Left kidney (tissue), 2 donors: ENCODE results near the gene KCTD17. TPM values are rescaled to one million over a fixed set of nuclear protein-coding genes. Genes with fewer than 3 reads are reported as not detected.

ENCODE experiments used
- DNase-seq: peaks from one replicate; pipeline ENCODE4 v3.0.0-alpha.2; 2013
- polyA plus RNA-seq: library from polyadenylated mRNA; unstranded; fragments of 120-200 nt; gene quantifications from one replicate; pipeline ENCODE4 v1.2.1, GENCODE V29; 2013; ENCODE audit not compliant: insufficient read length

KCTD17 gene
- polyA plus RNA-seq, 1 donor, result 23.6 TPM

DNA sequence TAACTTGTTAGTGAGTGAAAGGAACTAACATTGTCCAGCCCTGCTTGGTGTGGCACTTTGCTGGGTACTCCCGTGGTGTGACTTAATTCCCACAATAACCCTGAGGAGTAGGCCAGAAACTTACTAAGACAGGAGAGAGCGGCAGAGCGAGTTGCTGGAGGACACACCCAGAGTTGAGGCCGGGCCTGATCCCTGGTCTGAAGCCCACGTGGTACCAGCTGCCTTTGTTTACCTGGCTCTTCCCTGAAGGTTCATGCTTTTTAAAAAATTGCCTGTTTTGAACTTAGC is 31.4 kb upstream of the KCTD17 start:
- DNase-seq, result no peak

DNA sequence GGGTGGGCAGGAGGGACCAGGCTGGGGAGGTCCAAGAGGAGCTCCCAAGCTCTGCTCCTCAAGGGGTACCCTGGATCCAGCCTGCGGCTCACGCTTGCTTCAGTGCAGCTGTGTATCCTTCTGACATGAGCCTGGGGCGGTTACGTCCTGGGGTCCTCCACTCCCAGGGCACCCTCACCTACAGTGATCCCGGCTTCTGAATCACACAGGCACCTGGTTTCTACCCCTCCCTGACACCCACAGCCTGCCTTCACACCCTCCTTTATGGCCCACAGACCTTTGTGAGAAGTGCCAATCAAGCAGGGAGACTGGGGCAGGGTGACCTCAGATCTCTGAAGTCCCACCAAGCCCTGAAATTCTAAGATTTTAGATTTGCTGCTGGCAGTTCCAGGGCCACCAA is 30.5 kb upstream of the KCTD17 start:
- DNase-seq, result no peak

DNA sequence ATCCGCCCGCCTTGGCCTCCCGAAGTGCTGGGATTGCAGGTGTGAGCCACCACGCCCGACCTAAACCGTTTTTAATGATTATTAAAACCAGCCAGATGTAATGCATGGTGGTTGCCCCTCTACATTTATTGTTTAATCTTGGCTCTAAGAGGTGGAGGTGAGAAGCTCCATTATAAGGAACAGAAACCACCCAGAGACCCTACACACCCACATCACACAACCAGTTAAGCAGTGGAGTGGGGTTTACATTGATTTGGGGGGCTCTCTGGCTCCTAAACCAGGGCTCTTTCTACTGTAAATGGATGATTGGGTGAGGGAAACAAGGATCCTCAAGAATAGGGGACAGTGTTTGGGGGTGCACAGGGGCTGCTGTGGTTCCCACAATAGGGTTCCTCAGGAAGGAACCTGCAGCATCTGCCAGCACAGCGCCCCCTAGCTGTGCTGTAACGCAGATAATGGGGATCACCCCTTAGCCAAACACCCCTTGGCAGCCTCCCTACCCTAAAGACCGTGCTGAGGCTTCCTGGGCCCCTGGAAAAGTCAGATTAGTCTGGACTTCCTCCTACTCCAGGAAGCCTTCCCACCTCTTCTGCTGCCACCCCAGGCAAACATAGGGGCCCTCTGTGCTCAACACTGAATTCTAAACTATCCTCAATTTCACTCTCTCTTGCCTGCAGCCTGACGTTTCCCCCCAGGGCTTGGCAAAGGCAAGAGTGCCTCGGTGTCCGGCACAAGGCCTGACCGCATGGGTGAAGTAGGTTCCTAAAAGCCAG is 29.6 kb upstream of the KCTD17 start:
- DNase-seq, result no peak

DNA sequence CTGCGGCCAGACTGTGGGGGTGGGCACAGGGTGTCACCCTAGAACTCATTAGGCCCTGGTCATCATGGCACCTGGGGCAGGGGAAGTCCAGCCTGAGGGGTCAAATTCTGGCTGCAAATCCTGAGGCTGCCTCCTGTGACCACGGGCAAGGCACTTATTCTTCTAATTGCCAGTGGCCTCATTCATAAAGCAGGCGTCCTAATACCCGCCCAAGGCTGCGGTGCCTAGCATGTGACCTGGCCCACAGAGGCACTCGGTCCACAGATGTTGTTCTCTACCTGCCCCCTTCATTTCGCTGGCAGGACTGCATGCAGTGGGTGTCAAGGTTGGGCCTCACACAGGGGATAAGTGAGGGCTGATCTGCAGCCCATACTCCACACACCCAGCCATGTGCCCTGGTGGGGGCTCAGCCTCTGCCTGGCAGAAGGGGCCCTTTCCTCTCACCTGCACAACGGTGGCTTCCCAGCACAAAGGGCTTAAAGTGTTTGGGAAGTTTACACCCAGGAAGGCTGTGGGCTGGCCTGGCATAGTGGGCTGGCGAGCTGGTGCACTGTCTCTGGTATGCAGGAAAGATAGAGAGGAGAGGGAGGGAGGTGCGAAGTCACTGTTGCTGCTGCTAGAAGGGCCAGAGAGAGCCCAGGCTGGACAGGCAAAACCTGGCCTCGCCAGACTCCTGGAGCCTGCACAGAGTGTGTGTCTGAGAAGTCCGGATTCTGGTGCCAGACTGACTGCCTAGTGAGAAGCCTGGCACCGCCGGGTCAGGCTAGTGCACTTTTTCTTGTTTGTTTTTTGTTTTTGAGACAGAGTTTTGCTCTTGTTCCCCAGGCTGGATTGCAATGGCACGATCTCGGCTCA is 28.8 kb upstream of the KCTD17 start:
- DNase-seq, result no peak

DNA sequence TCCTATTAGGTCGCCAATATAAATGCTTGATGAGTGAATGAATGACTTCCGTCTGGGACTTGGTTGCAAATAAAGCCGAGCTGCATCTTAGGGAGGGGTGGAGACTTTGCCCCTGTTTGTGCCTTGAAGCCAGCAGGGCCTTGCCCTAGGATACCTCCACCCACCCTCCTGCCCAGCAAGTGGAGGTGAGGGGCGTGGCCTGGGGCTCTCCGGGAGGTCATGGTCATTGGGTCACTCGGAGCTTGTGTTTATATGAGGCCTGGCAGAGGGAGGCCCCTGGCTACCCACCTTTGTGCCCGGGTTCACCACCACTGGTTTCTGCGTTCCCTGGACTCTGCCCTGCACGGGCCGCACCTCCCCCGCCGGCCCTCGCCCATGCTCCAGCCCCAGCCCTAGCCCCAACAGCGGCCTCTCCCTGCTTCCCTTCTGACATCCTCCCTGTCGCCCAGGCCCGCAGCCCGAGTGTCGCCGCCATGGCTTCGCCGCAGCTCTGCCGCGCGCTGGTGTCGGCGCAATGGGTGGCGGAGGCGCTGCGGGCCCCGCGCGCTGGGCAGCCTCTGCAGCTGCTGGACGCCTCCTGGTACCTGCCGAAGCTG is 27.7 kb upstream of the KCTD17 start:
- DNase-seq, result no peak

DNA sequence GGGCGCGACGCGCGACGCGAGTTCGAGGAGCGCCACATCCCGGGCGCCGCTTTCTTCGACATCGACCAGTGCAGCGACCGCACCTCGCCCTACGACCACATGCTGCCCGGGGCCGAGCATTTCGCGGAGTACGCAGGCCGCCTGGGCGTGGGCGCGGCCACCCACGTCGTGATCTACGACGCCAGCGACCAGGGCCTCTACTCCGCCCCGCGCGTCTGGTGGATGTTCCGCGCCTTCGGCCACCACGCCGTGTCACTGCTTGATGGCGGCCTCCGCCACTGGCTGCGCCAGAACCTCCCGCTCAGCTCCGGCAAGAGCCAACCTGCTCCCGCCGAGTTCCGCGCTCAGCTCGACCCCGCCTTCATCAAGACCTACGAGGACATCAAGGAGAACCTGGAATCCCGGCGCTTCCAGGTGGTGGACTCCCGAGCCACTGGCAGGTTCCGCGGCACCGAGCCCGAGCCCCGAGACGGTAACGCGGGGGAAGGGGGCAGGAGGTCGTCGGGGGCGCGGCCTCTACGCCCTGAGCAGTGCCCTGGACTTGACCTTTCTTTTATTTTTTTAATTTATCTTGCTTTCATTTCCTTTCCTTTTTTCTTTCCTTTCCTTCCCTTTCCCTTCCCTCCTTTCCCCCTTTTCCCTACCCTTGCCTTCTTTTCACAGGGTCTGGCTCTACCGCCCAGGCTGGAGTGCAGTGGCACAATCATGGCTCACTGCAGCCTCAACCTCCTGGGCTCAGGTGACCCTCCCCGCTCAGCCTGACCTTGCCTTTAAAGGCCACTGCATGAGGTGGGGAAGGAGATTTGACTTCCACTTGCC is 27.0 kb upstream of the KCTD17 start:
- no peak for DNase-seq

DNA sequence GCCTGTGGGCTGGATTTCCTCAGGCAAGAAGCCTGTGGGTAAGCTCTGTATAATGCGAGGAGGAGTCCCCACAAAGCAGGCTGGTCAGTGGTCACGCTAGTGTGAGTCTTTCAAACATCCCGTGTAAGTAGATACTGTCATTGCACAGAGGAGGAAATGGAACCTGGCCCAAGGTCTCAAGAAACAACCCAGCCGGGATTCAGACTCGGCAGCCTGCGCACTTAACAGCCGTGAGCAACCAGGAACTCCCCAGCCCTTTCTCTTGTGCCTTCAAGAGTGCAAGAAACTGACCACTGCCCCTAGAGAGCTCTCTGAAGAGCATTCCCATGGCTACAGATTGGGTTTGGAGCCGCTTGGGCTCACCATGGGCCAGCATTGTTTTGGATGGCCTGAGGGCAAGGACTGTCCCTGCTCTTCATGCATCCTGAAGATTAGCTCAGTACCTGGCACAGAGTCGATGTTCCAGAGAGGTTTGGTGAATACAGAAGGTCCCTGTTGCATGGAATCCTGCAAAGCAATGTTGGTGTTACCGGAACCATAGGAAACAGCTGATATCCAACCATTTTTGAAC is 26.0 kb upstream of the KCTD17 start:
- DNase-seq, result peak; percentile 31

DNA sequence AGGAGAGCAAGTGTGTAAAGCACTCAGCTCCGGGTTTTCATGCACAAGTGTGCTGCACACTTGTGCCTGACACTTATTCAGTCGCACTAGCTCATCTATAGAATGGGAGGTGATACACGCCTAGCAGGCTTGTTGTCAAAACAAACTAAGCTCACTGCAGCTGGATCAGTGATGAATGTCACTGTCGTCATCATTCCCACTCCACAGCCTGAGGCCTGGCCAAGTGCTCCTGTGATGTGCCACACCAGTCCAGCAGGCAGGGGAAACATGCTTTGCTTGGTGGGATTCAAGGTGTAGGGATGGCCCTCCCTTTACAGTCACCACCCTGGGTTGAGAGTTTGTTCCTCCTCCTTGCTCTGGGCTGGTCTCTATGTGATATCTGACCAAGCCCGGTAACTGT is 25.2 kb upstream of the KCTD17 start:
- DNase-seq, result no peak

DNA sequence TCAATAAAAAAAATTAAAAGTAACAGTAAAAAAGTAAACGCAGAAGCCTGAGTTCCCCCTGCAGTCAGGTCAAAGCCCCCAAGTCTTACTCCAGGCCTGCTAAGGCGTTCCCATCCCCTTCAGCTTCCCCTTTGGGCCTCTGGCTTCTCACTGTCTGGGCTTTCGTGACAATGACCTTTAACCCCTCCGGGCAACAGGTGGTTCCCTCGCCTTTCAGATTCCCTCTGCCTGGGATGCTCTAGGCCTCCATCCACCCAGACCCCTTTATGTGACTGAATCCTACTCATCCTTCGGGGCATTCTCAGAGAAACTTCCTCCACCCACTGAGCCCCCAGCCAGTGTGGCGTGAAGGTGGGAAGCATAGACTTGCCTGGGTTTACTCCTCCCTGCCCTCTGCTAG is 24.0 kb upstream of the KCTD17 start:
- no peak for DNase-seq

DNA sequence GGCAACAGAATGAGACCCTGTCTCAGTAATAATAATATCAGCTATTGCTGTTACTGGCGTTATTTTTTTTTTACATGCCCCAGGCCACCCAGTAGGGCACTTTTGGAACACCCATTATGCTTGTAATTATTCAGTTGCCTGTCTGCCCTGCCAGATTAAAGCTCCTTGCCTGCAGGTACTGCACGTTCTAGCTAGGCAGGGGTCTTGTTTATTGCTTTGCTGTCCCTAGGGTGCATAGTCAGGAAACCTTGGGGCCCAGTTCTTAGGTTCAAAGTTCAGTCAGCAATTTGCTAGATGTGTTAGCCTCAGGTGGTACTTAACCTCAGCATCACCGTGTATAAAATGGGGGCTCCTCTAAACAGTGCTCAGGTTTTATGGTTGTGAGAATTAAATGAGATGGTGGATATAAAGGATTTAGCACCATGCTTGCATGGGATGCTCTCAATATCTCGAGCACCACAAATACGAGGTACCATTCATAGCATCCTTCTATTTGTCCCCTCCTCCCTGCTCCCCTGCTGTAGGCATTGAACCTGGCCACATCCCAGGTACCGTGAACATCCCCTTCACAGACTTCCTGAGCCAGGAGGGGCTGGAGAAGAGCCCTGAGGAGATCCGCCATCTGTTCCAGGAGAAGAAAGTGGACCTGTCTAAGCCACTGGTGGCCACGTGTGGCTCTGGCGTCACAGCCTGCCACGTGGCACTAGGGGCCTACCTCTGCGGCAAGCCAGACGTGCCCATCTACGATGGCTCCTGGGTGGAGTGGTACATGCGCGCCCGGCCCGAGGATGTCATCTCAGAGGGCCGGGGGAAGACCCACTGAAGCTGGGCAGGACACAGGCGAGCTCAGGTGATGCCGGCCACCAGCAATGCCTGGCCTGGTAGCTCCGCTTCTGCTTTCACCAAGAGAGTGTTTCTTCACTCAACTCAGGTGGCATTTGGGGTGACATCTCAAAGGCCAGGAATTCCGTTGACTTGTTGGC is 22.6 kb upstream of the KCTD17 start:
- no peak for DNase-seq

DNA sequence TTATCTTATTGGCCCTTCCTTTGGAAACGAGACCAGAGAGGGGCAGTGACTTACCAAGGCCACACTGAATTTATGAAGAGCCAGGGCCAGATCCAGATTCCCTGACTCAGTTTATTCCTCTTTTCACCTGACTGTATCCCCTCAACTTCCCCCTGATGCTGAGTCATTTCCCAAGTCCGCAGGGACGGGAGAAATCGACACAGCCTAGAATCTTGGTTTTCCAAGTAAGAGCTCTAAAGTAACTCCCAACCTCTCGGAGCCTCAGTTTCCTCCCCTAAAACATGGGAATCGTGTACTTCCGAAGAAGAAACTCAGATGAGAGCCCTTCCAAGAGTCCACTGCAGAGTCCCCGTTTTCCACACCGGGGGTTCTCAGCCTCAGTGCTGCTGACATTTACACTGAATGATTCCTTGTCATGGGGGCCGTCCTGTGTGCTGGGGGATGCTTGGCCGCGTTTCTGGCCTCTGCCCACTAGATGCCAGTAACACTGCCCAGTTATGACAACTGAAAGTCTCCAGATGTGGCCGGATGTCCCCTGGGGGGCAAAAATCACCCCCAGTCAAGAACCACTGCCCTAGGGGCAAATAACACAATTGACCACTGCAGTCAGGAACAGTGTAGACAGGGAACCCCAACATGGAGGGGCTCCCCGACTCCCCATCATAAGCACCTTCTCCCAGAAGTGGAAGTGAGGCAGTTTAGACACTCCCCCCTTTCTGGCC is 20.8 kb upstream of the KCTD17 start:
- DNase-seq, result no peak

DNA sequence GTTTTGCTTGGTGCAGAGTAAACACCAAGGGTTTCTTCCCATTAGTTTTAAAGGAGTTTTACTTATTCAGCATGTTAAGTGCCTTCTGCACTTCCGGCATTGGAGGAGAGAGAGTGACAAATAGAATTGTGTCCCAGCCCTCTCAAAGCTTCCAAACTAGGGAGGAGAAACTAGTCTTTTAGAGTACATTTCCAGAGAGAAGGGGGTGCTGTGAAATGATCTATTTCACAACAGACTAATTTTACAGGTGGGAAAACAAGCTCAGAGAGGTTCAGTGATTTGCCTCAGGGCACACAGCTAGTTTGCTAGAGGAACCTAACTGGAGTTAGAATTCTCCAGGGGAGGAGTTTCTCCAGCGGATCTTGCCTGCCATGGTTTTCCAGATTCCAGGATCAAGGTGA is 19.4 kb upstream of the KCTD17 start:
- no peak for DNase-seq

DNA sequence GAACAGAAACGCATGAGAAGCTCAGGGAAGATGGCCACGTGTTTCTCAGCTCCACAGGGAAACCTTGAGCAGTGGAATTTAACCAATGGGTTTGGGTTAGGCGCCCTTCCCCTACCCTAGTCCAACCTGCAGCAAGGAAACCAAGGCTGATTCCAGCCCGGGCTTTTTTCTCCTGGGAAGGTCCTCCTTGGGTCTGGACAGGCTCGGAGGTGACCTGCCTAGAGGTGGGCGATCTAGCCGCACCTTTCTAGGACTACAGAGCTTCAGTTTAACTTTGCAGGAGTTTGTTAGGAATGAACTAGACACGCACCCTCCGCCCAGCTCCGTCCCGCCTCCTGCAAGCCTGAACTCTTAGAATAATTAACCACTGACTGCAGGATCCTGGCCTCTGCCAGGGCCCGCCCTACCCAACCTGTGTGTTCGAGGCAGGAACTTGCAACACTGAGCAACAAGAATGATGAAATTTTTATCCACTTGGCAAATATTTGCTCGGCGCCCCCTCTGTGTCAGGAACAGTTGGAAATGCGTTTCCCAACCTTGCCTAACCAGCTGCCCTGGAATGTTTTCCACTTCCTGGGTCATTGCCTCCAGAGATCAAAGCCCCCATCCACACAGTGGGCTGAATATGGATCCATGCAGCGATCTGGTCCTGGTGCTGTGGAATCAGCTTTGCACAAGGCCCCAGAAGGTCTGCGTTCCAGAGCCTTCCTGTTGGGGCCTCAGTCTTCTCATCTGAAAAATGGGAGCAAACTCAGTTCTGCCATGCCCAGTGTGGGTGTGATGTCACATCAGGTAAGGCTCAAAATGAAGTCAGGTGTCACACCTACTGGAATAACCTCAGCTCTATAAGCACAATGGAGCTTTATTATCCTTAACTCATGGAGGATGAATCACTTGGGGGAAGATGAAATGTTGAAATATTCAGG is 18.7 kb upstream of the KCTD17 start:
- DNase-seq, result peak; percentile 56

DNA sequence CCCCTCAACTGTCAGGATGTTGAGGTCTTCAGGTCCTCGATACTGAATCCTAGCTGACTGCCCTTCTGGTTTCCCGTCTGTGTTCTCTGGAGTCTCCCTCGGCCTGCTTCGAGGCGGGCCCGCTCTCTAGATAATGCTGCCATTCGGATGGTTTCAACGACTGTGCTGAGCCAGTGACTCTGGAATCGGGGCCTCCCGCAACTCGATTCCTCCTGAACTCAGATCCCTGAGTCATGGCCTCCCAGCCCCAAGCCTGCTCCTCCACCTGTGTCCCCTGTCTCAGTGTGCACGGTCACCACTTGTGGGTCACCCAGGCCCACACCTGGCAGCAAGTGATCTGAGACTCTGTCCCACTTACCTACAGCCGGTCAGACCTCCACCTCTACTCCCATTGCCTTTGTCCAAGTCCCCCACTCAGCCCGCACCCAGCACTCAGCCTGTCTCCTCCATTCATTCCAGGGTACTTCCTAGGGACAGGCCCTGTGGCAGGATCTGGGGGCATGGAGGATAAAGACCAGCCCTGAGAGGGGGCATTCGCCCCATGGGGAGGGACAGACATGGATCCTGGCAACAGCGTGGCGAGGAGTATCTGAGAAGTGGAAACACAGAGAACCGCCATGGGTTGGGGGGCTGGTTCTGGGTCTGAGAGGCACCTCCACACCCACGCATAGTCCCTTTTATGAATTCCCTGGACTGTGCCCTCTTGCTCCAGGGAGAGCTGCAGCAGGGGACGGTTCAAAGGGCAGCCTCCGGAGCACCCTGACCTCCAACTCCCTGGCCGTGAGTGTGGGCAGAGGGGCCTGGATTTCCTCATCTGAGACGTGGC is 17.7 kb upstream of the KCTD17 start:
- DNase-seq, result no peak

DNA sequence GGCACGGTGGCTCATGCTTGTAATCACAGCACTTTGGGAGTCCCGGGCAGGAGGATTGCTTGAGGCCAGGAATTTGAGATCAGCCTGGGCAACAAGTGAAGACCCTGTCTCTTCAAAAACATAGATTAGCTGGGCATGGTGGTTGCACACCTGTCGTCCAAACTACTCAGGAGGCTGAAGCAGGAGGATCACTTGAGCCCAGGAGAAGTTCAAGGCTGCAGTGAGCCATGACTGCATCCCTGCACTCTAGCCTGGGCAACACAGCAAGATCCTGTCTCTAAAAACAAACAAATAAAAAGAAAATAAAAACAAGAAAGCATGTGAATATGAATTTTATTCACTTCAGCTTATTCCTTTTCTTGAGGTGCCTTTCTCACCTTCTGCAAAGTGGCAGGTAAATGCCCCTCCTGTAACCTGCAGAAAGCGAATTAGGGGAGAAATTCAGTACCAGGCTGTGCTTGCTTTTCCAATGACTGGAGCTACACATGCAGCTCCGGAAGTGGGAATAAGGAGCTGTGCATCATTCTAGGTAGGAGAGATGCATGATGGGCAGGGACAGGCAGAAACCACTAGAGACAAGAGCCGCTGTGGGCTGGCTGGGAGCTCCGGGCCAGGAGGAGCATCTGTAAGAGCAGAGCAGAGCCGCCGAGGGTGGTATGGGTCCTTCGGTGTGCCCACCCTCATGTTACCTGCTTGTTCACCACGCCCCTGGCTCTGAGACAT is 14.7 kb upstream of the KCTD17 start:
- no peak for DNase-seq

DNA sequence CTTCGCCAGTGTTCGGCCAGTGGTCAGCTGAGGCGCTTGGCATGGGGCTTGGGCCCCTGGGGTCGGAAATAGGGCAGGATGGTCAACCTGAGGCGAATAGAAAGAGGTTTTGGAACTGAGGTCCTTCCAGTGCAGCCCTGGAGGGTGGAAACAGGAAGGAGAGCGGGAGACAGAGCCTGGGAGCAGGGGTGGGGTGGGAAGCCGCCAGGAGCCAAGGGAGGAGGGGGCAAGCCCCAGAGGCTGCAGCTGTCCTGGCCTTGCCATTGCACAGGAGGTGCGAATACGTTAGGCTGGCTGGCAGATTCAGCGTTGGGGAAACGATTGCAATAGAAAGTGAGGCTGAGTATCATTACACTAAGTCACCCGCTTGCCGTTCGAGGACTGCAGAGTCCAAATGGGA is 13.9 kb upstream of the KCTD17 start:
- no peak for DNase-seq

DNA sequence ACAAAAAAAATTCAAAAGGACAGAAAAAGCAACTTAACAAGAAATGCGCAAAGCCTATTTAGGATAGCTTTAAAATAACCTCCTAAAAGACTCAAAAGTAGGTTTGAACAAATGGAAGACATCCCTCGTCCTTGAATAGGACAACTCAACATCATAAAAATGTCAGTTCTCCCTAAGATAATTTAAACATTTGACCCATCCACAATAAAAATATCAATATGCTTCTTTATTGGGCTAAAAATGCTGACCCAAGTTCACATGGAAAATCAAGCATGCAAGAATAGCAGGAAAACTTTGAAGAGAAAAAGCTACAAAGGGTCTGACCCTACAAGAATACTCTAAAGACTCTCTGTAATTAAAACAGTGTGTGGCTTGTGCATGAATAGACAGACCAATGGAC is 12.1 kb upstream of the KCTD17 start:
- DNase-seq, result no peak
